Vagina (tissue), 2 donors: ENCODE measurements around the gene CMIP. TPM values are rescaled to one million over a fixed set of nuclear protein-coding genes. Genes with fewer than 3 reads are reported as not detected.

Experiments used
- DNase-seq, 2 donors: peaks; one replicate each; pipeline ENCODE4 v3.0.0-alpha.2; 2017; ENCODE audit errors: extremely low spot score in 2 of 2
- H3K27ac ChIP-seq: fragments of 200-600 bp; sonication (generic); one replicate; pipeline ENCODE4 v1.5.1; 2019
- H3K27me3 ChIP-seq: fragments of 200-600 bp; sonication (generic); one replicate; pipeline ENCODE4 v1.5.1; 2019
- H3K36me3 ChIP-seq, 2 donors: fragments of 200-600 bp; sonication (generic); one replicate each; pipeline ENCODE4 v1.5.1; 2017 to 2019
- H3K4me1 ChIP-seq: fragments of 200-600 bp; sonication (generic); one replicate; pipeline ENCODE4 v1.5.1; 2019
- H3K4me3 ChIP-seq, 2 donors: fragments of 200-600 bp; sonication (generic); 1 replicate in 1 of 2; 2 replicates in 1 of 2; pipeline ENCODE4 v1.5.1; 2016 to 2019
- H3K9me3 ChIP-seq: fragments of 200-600 bp; sonication (generic); one replicate; pipeline ENCODE4 v1.5.1; 2019
- CTCF ChIP-seq, 3 experiments: fragments of 450-650 bp in 2 of 3; fragments of 200-600 bp in 1 of 3; sonication (generic) in 1 of 3; IDR thresholded peaks; one replicate each; pipeline ENCODE4 v1.5.1; 2017 to 2019; ENCODE audit warnings: antibody characterized with exemption in 3 of 3, mild to moderate bottlenecking in 2 of 3, moderate library complexity in 2 of 3
- POLR2A ChIP-seq, 2 donors: fragments of 450-650 bp; IDR thresholded peaks; one replicate each; pipeline ENCODE4 v1.6.1; 2017; ENCODE audit warnings: antibody characterized with exemption in 2 of 2, mild to moderate bottlenecking in 2 of 2, moderate library complexity in 2 of 2
- POLR2AphosphoS5 ChIP-seq, 2 donors: sonication (generic); formaldehyde crosslinking; IDR thresholded peaks; one replicate each; pipeline ENCODE4 v1.9.0; 2017; ENCODE audit warnings: antibody characterized with exemption in 2 of 2, mild to moderate bottlenecking in 2 of 2, low read depth in 1 of 2; ENCODE audit not compliant: insufficient read depth in 1 of 2
- intact Hi-C: fragments of 100-400 bp; cut with DNase I; formaldehyde crosslinking; loops from one replicate; pipeline ENCODE4 v1.15.1; 2023
- total RNA-seq: library from RNA; depleted of rRNA; stranded (reverse); fragments of >200 nt; gene quantifications from one replicate; pipeline ENCODE4 v1.2.3, GENCODE V29; 2016

The CMIP gene
- total RNA-seq, 1 donor from 2014 or later: 66.3 TPM

- DNase-seq: no peak
- intact Hi-C loops: no loop called here
- H3K27me3 ChIP-seq: no peaks in the 10 kb centered on the region
- TF ChIP-seq POLR2AphosphoS5 (IDR thresholded peaks at IDR 0.05; ENCODE audit: insufficient read depth in 1 of 2, low read depth in 1 of 2) (no peak), POLR2A (IDR thresholded peaks at IDR 0.05) (no peak), CTCF (IDR thresholded peaks at IDR 0.05) (no peak)
- H3K4me1 ChIP-seq: peaks cover 55% of the 10 kb centered on the region
- H3K9me3 ChIP-seq: no peaks in the 10 kb centered on the region
- H3K4me3 ChIP-seq: no peak overlapping the region
- peak overlapping the region; percentile 8 for H3K27ac ChIP-seq
- H3K36me3 ChIP-seq: no peaks in the 10 kb centered on the region
Observed at GRCh38 chr16:81518439-81518757, 73.8 kb downstream of the CMIP start.

DNA sequence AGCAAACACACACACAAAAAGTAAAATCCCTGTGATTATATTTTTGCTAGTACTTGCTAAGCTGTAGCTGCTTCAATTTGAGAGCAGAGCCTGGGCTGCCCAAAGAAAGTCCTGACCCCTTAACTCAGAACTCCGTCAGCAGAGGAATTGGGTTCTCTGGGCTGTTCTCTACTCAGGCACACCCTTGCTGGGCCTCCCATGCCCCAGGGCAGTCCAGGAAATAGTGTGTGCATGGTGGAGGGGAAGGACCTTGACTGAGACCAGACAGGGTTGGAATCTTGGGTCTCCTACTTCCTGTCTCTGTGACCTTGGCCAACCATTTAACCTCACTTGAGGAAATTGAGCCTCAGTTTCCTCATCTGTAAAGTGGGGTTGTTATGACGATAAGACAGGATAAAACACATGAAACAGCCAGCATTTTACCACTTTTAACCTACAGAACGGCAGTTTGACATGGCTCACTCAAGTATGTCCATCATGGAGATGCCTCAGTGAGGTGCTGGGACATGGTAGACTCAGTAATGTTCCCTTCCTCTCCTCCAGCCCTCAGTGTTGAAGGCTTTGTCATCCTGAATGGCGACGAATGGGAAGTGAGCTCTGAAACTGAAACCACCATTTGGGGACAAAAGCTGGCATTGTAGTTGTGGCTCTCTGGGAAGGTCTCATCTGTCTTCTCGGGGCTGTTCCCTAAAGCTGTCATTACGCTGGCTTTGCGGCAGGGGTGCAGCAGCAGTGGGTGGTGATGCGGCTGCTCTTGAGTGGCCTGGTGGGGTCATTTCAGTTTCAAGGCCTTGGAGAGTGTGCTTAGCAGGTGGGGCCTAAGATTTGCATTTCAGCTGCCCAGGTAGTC lies 74.9 kb downstream of the CMIP start:
- Histone ChIP-seq H3K4me1 (peaks cover 55% of the 10 kb centered on the region), H3K36me3 (no peaks in the 10 kb centered on the region), H3K4me3 (no peak overlapping the region), H3K9me3 (no peaks in the 10 kb centered on the region), H3K27me3 (no peaks in the 10 kb centered on the region), H3K27ac (no peak overlapping the region)
- intact Hi-C loops: no loop called here
- DNase-seq: no peak
- TF ChIP-seq POLR2AphosphoS5 (IDR thresholded peaks at IDR 0.05; ENCODE audit: insufficient read depth in 1 of 2, low read depth in 1 of 2) (no peak), CTCF (IDR thresholded peaks at IDR 0.05) (no peak), POLR2A (IDR thresholded peaks at IDR 0.05) (no peak)

DNA sequence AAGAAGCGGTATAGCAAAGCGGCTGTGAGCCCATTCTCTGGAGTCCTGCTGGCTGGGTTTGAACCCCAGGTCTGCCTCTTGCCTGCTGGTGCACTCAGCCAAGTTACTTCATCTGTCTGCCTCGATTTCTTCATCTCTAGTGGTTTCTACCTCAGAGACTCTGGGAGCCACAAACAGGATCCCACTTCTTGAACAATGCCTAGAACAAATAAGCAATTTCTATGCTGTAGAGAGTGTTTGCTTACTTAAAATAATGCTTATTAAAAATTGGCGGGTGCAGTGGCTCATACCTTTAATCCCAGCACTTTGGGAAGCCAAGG lies 75.5 kb downstream of the CMIP start:
- DNase-seq: no peak
- no peaks in the 10 kb centered on the region for H3K36me3 ChIP-seq
- H3K4me3 ChIP-seq: no peak overlapping the region
- H3K4me1 ChIP-seq: peaks cover 54% of the 10 kb centered on the region
- H3K27ac ChIP-seq: no peak overlapping the region
- TF ChIP-seq POLR2A (IDR thresholded peaks at IDR 0.05): no peak
- TF ChIP-seq POLR2AphosphoS5 (IDR thresholded peaks at IDR 0.05; ENCODE audit: insufficient read depth in 1 of 2, low read depth in 1 of 2): no peak
- no peak for TF ChIP-seq CTCF (IDR thresholded peaks at IDR 0.05)
- no peaks in the 10 kb centered on the region for H3K27me3 ChIP-seq
- no peaks in the 10 kb centered on the region for H3K9me3 ChIP-seq
- intact Hi-C loops: no loop called here

GRCh38 chr16:81520560-81521135 lies 76.0 kb downstream of the CMIP start:
- Histone ChIP-seq H3K4me3 (no peak overlapping the region), H3K9me3 (no peaks in the 10 kb centered on the region), H3K27ac (no peak overlapping the region), H3K4me1 (peaks cover 54% of the 10 kb centered on the region), H3K27me3 (no peaks in the 10 kb centered on the region), H3K36me3 (no peaks in the 10 kb centered on the region)
- intact Hi-C loops: no loop called here
- no peak for TF ChIP-seq CTCF (IDR thresholded peaks at IDR 0.05)
- no peak for TF ChIP-seq POLR2AphosphoS5 (IDR thresholded peaks at IDR 0.05; ENCODE audit: insufficient read depth in 1 of 2, low read depth in 1 of 2)
- no peak for TF ChIP-seq POLR2A (IDR thresholded peaks at IDR 0.05)
- DNase-seq: no peak

- Histone ChIP-seq H3K36me3 (no peaks in the 10 kb centered on the region), H3K27ac (no peak overlapping the region), H3K4me3 (no peak overlapping the region), H3K4me1 (peaks cover 54% of the 10 kb centered on the region), H3K9me3 (no peaks in the 10 kb centered on the region), H3K27me3 (no peaks in the 10 kb centered on the region)
- intact Hi-C loops: no loop called here
- TF ChIP-seq POLR2AphosphoS5 (IDR thresholded peaks at IDR 0.05; ENCODE audit: insufficient read depth in 1 of 2, low read depth in 1 of 2) (peak in 1 of 2 donors; percentile 32), POLR2A (IDR thresholded peaks at IDR 0.05) (no peak), CTCF (IDR thresholded peaks at IDR 0.05) (no peak)
- DNase-seq: no peak
Observed at GRCh38 chr16:81521141-81521626, 76.6 kb downstream of the CMIP start.
